Measurements from ENCODE around the gene EIF3J.
"Not testable (repeated sequence)": the region's sequence is repeated elsewhere in the genome, so short reads cannot be mapped to it uniquely, and the experiment has no call there.

Gene EIF3J

GRCh38 chr15:44501768-44502366, 35.1 kb upstream of the EIF3J start:
- H3K4me3 ChIP-seq (ENCODE audit: low read length), result no peak overlapping the region
- DNase-seq (ENCODE audit: low read depth), result peak; percentile 48
- TF ChIP-seq CTCF (IDR thresholded peaks at IDR 0.05; ENCODE audit: insufficient read depth, low read depth, low read length, missing control alignments), result peak; percentile 63

- no peak overlapping the region for H3K4me3 ChIP-seq (ENCODE audit: low read length)
- no peak for TF ChIP-seq CTCF (IDR thresholded peaks at IDR 0.05; ENCODE audit: insufficient read depth, low read depth, low read length, missing control alignments)
- DNase-seq (ENCODE audit: low read depth), result no peak
These were observed 20.5 kb upstream of the EIF3J start for GRCh38 chr15:44516436-44516835.

- DNase-seq (ENCODE audit: low read depth), result no peak
- no peak for TF ChIP-seq CTCF (IDR thresholded peaks at IDR 0.05; ENCODE audit: insufficient read depth, low read depth, low read length, missing control alignments)
- H3K4me3 ChIP-seq (ENCODE audit: low read length), result no peak overlapping the region
These were observed 17.4 kb upstream of the EIF3J start for GRCh38 chr15:44519537-44519936.

- DNase-seq (ENCODE audit: low read depth), result no peak
- H3K4me3 ChIP-seq (ENCODE audit: low read length), result no peak overlapping the region
- no peak for TF ChIP-seq CTCF (IDR thresholded peaks at IDR 0.05; ENCODE audit: insufficient read depth, low read depth, low read length, missing control alignments)
These were observed 11.9 kb upstream of the EIF3J start for GRCh38 chr15:44525018-44525417.

- no peak for DNase-seq (ENCODE audit: low read depth)
- no peak overlapping the region for H3K4me3 ChIP-seq (ENCODE audit: low read length)
- no peak for TF ChIP-seq CTCF (IDR thresholded peaks at IDR 0.05; ENCODE audit: insufficient read depth, low read depth, low read length, missing control alignments)
These were observed 9.7 kb upstream of the EIF3J start for GRCh38 chr15:44527241-44527640.

GRCh38 chr15:44529864-44530604, 6.9 kb upstream of the EIF3J start:
- no peak overlapping the region for H3K4me3 ChIP-seq (ENCODE audit: low read length)
- DNase-seq (ENCODE audit: low read depth), result no peak
- no peak for TF ChIP-seq CTCF (IDR thresholded peaks at IDR 0.05; ENCODE audit: insufficient read depth, low read depth, low read length, missing control alignments)

GRCh38 chr15:44530653-44531052, 6.3 kb upstream of the EIF3J start:
- H3K4me3 ChIP-seq (ENCODE audit: low read length), result no peak overlapping the region
- DNase-seq (ENCODE audit: low read depth), result no peak
- no peak for TF ChIP-seq CTCF (IDR thresholded peaks at IDR 0.05; ENCODE audit: insufficient read depth, low read depth, low read length, missing control alignments)

GRCh38 chr15:44532275-44532674, 4.7 kb upstream of the EIF3J start:
- not testable (repeated sequence) for DNase-seq (ENCODE audit: low read depth); H3K4me3 ChIP-seq (ENCODE audit: low read length)
